Type B pancreatic cell (in vitro differentiated cells): ENCODE results near the gene VDR. TPM values are rescaled to one million over a fixed set of nuclear protein-coding genes. Genes with fewer than 3 reads are reported as not detected.

Experiments used
- DNase-seq: peaks from one replicate; pipeline ENCODE4 v3.0.0; 2021; ENCODE audit warnings: mixed read lengths; ENCODE audit not compliant: unreplicated experiment; ENCODE audit errors: extremely low spot score
- H3K27ac Mint-ChIP-seq: 2 replicates; pipeline ENCODE4 v1.8.0; 2021; ENCODE audit warnings: mild to moderate bottlenecking, mixed read lengths
- H3K27me3 Mint-ChIP-seq: 2 replicates; pipeline ENCODE4 v1.8.0; 2021; ENCODE audit warnings: mixed read lengths
- H3K36me3 Mint-ChIP-seq: 2 replicates; pipeline ENCODE4 v1.8.0; 2021; ENCODE audit warnings: mixed read lengths
- H3K4me1 Mint-ChIP-seq: one replicate; pipeline ENCODE4 v1.8.0; 2021; ENCODE audit warnings: mixed read lengths; ENCODE audit not compliant: unreplicated experiment
- H3K4me3 Mint-ChIP-seq: 2 replicates; pipeline ENCODE4 v1.8.0; 2021; ENCODE audit warnings: mild to moderate bottlenecking, mixed read lengths
- H3K9me3 Mint-ChIP-seq: 2 replicates; pipeline ENCODE4 v1.8.0; 2021; ENCODE audit warnings: mixed read lengths
- total RNA-seq: library from RNA; stranded (reverse); gene quantifications from 2 replicates; pipeline ENCODE4 v1.2.1, GENCODE V29; 2021; ENCODE audit warnings: low replicate concordance
- TF ChIP-seq, protein P1 (sequence below): fragments of 200-600 bp; sonication (generic); conservative IDR thresholded peaks from 2 replicates; pipeline ENCODE4 v1.5.0; 2021; ENCODE audit warnings: antibody characterized with exemption, mild to moderate bottlenecking

The VDR gene
- total RNA-seq, 1 donor from 2014 or later, result 0.77 TPM

DNA sequence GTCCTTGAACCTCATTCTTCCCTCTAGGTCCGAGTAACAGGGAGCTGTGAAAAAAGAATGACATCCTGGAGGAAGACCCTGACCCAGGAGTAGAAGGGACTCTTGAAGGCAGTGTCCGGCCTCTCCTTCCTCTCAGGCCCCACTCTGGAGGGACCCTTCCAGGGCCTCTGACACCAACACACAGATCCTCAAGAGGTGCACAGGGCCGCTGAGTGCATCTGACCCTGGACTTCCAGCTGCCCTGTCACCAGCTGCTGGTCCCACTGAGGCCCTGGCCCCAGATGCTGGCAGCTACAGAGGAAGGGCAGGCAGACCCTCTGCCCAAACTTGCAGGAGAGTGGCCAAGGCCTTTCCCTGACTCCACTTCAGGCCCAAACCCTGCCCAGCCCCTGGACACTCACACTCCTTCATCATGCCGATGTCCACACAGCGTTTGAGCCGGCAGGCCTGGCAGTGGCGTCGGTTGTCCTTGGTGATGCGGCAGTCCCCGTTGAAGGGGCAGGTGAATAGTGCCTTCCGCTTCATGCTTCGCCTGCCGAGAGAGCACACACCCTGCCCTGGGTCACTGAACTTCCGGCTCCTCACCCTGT lies 40.1 kb downstream of the VDR start:
- no peaks in the 10 kb centered on the region for H3K4me1 Mint-ChIP-seq
- TF ChIP-seq, protein P1, sequence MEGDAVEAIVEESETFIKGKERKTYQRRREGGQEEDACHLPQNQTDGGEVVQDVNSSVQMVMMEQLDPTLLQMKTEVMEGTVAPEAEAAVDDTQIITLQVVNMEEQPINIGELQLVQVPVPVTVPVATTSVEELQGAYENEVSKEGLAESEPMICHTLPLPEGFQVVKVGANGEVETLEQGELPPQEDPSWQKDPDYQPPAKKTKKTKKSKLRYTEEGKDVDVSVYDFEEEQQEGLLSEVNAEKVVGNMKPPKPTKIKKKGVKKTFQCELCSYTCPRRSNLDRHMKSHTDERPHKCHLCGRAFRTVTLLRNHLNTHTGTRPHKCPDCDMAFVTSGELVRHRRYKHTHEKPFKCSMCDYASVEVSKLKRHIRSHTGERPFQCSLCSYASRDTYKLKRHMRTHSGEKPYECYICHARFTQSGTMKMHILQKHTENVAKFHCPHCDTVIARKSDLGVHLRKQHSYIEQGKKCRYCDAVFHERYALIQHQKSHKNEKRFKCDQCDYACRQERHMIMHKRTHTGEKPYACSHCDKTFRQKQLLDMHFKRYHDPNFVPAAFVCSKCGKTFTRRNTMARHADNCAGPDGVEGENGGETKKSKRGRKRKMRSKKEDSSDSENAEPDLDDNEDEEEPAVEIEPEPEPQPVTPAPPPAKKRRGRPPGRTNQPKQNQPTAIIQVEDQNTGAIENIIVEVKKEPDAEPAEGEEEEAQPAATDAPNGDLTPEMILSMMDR, result no peak
- DNase-seq, result no peak

DNA sequence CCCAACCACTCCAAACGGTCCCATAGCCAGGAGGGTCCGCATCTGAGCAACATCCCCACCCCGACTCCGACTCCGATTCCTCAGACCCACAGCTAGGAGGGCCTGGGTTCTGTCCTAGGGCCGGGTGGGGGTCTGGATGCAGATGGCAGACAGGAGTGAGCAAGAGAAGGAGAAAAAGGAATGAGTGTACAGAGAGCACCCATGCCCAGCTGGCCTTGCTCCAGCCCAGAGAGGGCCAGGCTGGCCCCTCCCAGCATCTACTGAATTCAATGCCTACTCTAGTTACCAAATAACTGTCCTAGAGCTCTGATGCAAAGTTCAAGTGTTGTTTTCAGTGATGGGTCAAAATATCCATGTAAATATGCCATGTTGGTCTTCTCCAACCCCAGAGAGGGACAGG lies 40.8 kb downstream of the VDR start:
- no peak for DNase-seq
- H3K27ac Mint-ChIP-seq, result no peak overlapping the region
- TF ChIP-seq, protein P1, result no peak
- H3K36me3 Mint-ChIP-seq, result no peaks in the 10 kb centered on the region
- H3K9me3 Mint-ChIP-seq, result no peaks in the 10 kb centered on the region
- no peak overlapping the region for H3K4me3 Mint-ChIP-seq
- H3K4me1 Mint-ChIP-seq, result no peaks in the 10 kb centered on the region
- peaks cover 3% of the 10 kb centered on the region for H3K27me3 Mint-ChIP-seq

More for the DNA sequence above, 40.1 kb downstream of the VDR start:
- no peaks in the 10 kb centered on the region for H3K9me3 Mint-ChIP-seq
- no peak overlapping the region for H3K4me3 Mint-ChIP-seq
- no peaks in the 10 kb centered on the region for H3K36me3 Mint-ChIP-seq
- H3K27me3 Mint-ChIP-seq, result no peaks in the 10 kb centered on the region
- no peak overlapping the region for H3K27ac Mint-ChIP-seq

DNA sequence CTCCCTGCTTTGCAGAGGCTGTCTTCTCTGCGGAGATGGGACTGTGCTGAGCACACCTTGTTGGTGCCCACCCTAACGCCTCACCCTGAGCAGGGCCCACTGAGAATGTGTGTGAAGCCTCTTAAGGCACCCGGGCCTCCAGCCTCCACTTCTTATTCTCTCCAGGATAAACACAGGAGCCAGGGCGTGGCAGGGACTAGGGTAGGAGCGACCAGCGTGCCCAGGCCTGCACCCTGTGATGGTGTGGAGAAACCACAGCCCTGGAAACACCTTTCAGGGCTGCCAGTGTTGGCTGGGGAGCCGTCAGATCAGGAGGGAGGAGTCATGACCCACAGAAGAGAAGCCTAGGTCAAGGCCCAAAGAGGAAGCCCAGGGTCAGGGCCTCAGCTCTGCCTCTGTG lies 41.3 kb downstream of the VDR start:
- Mint-ChIP-seq H3K4me3 (no peak overlapping the region), H3K27ac (no peak overlapping the region), H3K36me3 (no peaks in the 10 kb centered on the region), H3K9me3 (no peaks in the 10 kb centered on the region), H3K27me3 (peaks cover 3% of the 10 kb centered on the region), H3K4me1 (no peaks in the 10 kb centered on the region)
- DNase-seq, result no peak
- TF ChIP-seq, protein P1, result no peak

DNA sequence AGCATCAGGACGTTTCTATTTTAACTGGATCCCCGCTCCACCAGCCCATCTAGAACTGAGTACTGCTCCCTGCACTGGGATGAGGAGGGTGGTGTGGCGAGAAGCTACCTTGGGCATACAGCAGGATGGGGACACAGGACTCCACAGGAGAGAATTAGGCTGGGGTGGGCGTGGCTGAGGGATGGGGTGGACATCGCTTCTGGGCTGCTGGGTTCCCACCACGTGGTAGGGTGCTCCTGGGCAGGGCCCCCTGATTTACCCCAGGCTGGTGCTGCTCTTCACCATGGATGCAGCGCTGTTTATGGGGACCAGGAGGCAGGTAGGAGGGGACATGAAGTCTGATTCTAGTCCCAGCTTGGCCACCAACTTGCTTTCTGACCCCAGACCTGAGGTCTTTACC lies 41.9 kb downstream of the VDR start:
- Mint-ChIP-seq H3K36me3 (no peaks in the 10 kb centered on the region), H3K4me1 (no peaks in the 10 kb centered on the region)
- no peak for DNase-seq

DNA sequence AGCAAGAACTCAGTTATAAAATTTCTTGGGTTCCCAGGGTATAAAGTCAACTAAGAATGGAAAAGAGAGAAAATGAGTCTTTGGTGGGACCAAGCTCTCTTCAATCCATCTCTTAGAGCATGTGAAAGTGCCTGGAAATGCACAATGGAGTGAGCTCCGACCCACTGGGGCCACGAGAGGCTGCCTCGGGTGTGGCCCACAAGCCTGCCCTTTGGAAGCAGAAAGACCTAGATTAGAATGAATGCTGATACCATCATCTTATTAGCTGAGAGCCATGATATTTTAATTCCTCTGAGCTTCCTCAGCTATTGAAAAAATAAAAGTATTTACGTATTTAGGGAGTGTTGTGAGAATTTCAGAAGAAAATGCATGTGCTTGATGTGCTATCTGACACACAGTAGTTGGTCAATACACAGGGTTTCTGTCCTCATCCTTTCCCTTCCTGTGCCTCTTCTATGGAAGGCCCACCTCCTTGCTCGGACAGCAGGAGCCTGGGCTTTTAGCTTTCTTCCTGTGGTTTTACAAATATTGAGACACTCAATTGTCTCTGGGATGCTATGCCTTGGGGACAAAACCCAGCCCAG lies 42.5 kb downstream of the VDR start:
- peaks cover 3% of the 10 kb centered on the region for H3K27me3 Mint-ChIP-seq
- no peak for DNase-seq
- H3K9me3 Mint-ChIP-seq, result no peaks in the 10 kb centered on the region
- TF ChIP-seq, protein P1, result no peak
- no peak overlapping the region for H3K27ac Mint-ChIP-seq
- no peak overlapping the region for H3K4me3 Mint-ChIP-seq
- no peaks in the 10 kb centered on the region for H3K36me3 Mint-ChIP-seq
- no peaks in the 10 kb centered on the region for H3K4me1 Mint-ChIP-seq

More for the DNA sequence above, 41.9 kb downstream of the VDR start:
- Mint-ChIP-seq H3K27ac (no peak overlapping the region), H3K9me3 (no peaks in the 10 kb centered on the region), H3K27me3 (peaks cover 3% of the 10 kb centered on the region), H3K4me3 (no peak overlapping the region)
- TF ChIP-seq, protein P1, result no peak
